Sciatic nerve (tissue), 2 donors: ENCODE results near the gene LGR4. TPM values are rescaled to one million over a fixed set of nuclear protein-coding genes. Genes with fewer than 3 reads are reported as not detected.

Experiments
- ATAC-seq: fragments of 200-7000 bp; cut with Tn5 transposase; one replicate; pipeline ENCODE4 v1.9.1; 2020; ENCODE audit warnings: mild to moderate bottlenecking, moderate library complexity
- DNase-seq: peaks from one replicate; pipeline ENCODE4 v3.0.0-alpha.2; 2020; ENCODE audit warnings: low spot score
- intact Hi-C: fragments of 100-400 bp; cut with DNase I; formaldehyde crosslinking; loops from one replicate; pipeline ENCODE4 v1.14.2; 2022
- total RNA-seq: library from RNA; stranded (reverse); fragmentation: NEBNext Ultra II Directional; extraction: Animal tissue kit (Norgen Biotek cat#: 25700); gene quantifications from one replicate; pipeline ENCODE4 v1.2.1, GENCODE V29; 2021
- donor health status: DM: no; HTN: no; CAD: no.
- donor health status: DM: no; HTN: no; CAD: no.

The LGR4 gene
- total RNA-seq, 1 donor from 2014 or later: 16.8 TPM

DNA sequence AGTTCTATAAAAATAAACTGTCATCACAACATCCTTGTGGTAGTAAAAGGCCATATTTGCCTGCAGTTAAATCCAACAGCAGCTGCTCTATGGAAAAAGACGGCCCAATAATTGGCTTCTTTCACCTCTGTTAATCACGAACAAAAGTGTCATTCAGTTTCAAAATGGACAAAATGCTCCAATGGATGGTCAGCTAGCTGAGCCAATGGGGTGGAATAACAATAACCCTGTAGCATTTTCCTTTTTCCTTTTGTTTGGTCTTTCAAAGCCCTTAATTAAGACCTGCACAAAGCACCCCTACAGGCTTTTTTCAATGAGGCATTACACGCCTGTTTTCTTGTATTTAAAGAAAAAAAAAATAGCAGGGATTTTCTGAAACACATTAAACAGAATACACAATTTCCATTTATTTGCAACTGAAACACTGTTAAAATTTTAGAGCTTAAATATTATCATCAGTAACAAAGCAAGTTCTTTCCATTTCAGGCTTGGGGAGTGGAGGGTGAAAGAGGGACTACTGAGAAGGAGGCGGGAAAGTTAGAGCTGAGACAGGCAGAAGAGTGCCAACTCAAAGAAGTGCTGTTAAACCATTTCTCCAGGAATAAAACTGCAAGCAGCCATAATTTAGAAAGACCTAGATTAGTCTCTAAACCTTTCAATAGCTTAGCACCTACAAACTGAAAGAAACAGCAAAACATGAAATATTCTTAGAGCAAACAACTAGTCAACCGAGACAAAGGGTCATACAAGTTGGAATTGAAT, 28.7 kb downstream of the LGR4 start:
- ATAC-seq: no peak
- intact Hi-C loops: no loop called here
- no peak for DNase-seq

DNA sequence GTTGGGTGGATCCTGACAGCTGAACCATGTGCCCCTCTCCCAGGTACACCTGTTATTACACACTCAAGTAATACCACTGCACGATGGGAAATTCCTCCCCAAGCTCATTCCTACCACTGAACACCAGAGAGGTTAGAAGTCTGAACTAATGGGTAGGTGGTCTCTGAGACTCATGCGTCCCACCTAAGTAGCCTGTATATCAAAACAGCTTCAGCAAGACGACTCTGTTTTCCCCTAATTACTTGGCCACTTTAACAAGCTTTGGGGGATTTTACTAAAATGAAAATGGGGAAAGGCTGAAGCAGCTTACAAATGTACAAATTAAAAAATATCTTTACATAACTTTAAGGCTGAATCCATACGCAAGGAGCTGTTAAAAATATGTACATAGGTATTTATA, 29.4 kb downstream of the LGR4 start:
- ATAC-seq (no peak), DNase-seq (no peak)
- intact Hi-C loops: no loop called here

DNA sequence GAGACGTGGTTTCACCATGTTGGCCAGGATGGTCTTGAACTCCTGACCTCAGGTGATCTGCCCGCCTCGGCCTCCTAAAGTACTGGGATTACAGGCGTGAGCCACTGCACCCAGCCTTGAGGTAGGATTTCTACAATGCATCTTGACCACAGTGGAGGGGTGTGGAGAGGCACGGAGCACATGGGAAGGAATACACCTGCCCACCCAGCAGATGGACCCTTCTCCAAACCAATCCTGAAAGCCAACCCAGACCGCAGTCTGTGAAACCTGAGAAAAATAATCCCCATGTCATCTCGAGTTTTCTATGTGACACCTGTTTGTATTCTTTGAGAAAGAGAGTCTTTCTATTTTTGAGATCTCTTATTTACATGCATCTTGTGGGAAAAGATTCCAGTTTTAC, 32.5 kb downstream of the LGR4 start:
- ATAC-seq (no peak), DNase-seq (no peak)
- intact Hi-C loops: no loop called here

DNA sequence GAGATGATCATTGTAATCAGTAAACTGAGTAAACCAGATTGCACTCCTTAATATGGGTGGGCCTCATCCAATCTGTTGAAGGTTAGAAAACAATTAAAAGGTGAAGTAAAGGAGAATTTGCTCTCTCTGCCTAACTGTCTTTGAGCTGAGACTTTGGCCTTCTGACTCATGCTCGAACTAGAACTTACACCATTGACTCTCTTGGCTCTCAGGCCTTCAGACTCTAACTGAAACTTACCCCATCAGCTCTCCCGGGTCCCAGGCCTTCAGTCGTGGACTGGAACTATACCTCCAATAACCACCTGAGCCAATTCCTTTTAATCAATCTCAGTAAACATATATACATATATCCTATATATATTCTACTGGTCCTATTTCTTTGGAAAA, 34.0 kb downstream of the LGR4 start:
- intact Hi-C loops: no loop called here

DNA sequence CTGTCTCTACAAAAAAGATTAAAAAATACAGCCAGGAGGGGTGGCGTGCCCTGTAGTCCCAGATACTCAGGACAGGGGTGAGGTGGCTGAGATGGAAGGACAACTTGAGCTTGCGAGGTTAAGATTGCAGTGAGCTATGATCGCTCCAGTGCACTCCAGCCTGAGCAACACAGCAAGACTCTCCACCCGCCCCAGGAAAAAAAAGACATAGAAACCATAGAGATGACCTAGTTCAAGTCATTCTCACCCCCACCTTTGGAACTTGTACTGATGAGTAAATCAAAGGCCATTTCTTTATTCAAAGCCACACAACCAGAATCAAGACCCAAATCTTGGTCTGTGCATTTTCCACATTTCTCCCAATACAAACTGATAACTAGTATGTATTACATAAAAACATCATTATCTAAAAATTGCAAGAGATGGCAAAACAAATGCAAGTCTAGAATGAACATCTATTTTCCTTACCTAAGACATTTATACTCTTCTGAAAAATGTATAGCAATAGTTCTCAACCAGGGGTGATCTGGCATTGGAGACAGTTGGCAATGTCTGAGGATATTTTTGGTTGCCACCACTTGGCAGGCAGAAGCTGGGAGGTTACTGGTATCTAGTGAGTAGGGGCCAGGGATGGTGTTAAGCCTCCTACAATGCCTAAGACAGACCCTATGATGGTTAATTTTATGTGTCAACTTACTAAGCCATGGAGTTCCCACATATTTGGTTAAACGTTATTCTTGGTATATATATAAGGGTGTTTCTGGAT, 34.6 kb downstream of the LGR4 start:
- no peak for DNase-seq
- intact Hi-C loops: no loop called here
- no peak for ATAC-seq

More for the DNA sequence above, 34.0 kb downstream of the LGR4 start:
- no peak for DNase-seq
- ATAC-seq: no peak

DNA sequence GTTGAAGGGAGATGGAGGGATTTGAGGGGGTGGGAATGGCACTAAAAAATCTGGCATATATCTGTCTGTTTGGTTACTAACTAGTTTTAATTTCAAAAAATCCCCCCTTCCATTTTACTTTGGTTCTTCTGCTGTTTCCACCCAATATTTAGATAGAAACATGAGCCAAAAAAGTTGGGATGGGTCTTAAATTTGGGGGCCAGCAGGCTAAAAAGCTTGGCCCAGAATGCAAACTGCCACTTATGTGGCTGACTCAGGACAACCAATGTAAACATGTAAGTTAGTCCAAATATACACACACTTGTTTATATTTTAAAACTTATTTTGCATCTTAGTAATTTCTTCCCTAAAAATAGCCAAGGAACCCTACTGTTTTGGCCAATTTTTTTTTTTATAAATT, 35.7 kb downstream of the LGR4 start:
- no peak for ATAC-seq
- intact Hi-C loops: no loop called here
- DNase-seq: no peak

DNA sequence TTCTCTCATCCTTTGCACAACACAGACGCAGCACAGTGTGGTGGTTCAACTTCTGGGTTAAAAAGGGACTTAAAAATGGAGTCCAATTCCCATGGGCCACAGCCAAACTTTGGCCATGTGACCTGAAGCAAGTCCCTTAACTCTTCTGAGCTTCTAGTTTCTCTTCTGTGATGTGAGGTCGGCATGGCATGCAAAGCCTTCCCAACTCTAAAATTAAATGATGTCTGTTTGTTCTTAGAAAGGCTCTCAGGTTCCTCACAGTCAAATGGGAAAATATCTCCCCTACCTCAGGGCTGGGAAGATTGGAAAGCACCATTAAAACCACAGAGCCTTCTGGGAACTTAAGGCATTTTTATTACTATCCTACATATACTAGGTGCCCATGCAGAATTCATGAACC, 38.8 kb downstream of the LGR4 start:
- DNase-seq: no peak
- ATAC-seq: no peak
- intact Hi-C loops: no loop called here

DNA sequence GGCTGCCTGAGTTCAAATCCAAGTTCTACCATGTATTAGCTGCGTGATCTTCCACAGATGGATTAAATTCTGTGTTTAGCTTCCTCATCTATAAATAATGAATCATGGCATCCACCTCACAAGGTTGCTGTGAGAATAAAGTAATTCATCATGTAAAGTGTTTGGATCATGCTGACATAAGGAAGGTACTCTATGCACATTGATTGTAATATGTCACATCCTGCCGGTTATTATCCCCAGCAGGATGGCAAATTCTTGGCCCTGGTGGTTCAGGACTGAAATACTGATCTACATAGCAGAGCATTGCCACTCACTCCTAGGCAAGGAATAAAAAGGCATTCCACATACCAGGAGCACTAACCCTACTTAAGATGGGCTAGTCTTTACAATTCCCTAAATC, 40.8 kb downstream of the LGR4 start:
- intact Hi-C loops: no loop called here
- DNase-seq (no peak), ATAC-seq (no peak)

DNA sequence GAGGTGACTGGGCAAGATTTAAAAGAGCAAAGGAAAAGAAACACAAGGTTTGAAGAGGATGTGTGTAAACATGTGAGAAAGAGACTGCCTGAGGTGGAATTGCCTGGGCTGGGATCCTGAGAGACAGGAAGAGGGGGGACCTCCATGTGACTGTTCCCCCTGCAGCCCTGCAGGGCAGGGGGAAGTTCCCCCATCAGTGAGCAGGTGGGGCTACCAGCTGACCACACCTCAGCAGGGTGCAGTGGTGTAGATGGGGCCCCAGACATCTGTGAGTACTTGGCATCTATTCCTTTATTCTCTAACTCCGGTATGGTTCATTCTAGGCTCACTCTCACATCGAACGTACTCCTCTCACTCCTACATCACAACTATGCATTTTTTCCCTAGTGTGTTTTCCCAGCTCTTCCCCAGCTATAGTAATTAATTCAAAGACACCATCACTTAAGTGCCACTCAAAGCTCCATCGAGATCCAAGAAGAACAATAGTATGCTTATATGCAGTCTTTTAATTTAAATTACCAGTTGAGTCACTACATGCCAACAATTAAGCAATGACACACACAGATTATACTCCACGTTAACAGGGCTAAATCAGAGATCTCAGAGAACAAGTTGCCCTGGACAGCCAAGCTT, 42.7 kb downstream of the LGR4 start:
- intact Hi-C loops: no loop called here
- peak; percentile 17 for ATAC-seq

DNA sequence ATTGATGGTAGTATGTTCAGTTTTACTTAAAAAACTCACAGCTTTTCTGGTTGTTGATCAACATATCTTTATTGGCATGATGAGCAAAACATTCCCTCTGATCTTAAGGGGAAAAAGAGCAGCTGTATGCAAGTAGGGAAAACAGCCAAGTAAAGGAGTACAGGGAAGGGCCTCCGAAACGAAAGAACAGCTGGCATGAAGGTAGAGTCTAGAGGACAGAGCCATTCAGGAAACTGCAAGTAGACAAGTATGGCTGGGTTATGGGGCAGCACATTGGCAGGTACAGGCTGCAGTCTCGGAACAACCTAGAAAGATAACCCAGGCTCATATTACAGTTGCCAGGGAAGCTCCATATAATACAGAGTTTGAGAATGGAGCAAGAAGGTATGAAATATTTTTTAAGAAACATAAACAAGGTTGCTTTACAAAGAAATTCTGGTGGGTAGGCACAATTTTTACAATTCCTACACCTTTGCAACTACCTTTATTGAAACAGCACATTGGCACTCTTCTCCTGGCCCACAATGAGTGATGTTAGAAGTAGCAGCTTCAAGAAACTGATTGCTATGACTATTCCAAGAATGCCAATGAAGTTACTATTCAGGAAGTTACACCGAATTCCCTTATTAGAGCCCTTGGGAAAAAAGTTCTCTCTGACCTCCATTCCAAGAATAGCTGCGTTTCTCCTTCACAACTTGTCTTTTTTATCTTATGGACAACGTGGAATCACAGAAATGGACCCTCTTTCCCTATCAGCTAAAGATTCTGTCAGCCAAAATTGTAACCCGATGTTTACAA, 45.2 kb downstream of the LGR4 start:
- DNase-seq (no peak), ATAC-seq (peak; percentile 37)
- intact Hi-C loops: no loop called here

More for the DNA sequence above, 42.7 kb downstream of the LGR4 start:
- DNase-seq: no peak

DNA sequence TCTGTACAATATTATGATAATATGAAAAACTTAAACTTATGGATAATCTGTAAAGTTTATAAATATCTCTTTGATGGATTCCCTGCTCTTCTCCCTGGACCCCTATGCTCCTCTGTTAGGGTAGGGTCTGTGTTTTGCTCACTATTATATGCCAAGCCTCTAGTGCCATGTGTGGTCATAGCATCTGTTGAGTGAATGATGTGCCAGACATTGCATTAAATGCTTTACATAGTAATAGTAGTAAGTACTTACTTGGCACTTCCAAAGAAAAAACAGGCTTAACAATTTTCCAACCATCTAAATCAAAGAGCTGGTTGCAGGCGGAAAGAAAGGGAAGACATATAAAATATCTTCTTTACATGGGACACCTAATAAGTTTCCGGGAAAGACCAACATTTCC, 46.8 kb downstream of the LGR4 start:
- ATAC-seq: no peak
- no peak for DNase-seq
- intact Hi-C loops: no loop called here

DNA sequence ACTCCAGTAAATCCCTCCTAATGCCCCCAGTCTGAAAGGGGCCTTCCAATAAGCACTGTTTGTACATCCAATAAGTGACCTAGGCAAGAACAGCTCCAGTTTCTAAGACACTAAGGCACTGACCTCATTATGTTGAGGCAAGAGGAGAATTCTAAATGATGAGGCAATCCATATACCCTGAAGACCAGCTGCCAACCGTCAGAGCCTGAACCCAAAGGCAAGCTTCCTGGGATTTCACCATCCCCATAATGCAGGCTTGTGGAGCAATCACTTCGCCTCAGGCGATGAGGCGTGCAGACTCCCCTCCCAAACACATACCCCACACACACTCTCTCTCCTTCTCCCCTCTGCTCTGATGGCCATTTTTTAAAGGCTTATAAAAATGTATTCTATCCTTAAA, 49.5 kb downstream of the LGR4 start:
- peak; percentile 82 for ATAC-seq

DNA sequence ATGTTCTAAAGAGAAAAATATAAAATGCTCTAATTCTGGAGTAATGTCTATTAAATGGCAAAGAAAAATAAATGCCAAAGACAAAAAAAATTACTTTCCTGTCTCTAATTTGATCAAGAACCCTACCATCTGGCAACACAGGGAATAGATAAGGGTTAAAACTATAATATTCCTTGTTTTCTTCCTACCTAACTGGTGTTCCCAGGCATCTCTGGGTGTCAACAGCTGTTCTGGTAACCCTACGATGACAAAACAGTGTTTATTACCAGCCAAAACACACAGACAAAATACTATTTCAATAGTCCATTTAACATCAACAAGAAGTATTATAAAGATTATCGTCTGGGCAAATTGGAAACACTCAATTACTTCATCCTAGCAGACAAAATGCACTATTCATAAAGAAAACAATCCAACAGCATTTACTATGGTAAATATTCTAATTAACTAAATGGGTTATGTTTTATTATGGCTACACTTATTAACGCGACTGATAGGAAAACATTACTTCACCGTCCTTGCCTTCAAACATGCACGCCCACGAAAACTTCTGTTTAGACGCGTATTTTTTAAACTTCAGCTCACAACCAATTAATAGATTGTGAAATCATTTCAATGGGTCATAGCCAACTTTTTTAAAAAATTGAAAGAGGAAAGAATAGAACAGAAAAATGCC, 50.6 kb downstream of the LGR4 start:
- no peak for DNase-seq
- ATAC-seq: peak; percentile 30
- intact Hi-C loops: no loop called here

More for the DNA sequence above, 49.5 kb downstream of the LGR4 start:
- no peak for DNase-seq
- intact Hi-C loops: no loop called here

DNA sequence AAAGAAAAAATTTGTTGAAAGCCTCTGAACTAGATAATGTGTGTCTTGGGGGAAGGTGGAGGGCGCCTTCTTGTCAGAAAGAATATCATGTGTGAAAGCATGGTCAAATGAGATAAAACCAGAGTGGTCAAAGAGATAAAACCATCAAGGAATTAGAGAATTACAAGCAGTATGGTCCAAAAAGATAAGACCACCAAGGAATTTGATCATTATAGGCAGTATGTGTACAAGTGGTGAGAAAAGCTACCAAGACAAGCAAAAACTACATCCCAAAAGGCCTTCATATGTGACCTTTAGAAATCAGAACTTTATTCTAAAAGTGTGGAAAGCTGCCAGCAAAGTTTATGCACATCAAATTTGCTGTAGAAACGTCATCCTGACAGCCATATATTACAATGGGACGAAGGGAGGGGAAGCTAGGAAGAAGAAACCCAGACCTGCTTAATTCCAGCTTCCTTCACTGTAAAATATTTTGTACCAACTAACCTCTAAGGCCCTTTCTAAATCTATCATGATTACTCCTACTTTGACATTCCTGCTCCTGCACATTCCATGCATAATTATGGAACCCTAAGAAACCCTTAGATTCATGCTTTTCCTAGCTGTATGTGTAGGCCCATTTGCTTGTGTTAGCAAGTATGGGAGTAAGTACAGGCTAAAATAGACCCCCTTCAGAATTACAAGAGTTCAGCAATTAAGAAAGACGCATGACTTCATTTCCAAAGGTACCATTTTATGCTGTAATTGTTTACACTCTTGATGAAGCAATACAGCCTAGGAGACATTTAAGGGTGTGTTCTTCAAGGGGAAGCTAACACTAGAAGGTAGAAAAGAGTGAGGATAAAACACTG, 51.6 kb downstream of the LGR4 start:
- intact Hi-C loops: no loop called here
- DNase-seq (no peak), ATAC-seq (no peak)

DNA sequence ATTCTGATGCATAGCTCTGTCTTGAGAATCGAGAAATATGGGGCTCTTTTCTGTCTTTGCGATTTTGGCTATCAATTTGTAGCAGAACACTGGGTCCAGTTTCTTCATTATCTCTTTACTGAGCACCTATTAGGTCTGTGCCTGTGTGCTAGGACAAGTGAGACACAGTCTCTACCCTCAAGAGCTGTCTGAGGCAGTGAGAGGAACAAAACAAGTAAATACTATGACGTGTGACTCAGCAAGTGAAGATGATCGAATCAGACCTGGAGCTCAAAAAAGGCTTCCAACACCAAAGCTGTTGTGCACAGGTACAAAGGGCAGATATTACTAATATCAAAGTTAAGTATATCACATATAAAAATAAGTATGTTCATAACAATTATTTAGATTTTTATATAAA, 52.4 kb downstream of the LGR4 start:
- ATAC-seq: no peak
- DNase-seq: no peak
- intact Hi-C loops: no loop called here

DNA sequence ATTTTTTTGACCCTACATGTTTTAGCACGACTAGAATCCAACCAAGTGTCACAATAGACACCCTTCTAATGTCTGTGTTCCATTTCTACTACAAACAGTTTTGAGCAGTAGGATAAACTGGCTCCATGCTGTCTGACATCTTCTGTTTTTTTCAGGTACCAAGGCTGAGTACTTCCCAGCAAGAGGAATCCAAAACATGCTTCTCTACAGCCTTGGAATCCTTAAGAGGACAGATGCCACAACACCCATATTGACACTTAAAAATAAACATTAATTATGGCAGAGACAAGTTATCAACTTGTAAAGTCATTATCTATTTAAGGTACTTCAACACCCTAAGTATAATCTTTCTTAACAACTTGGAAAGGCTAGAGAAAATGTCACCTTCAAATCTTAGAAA, 54.2 kb downstream of the LGR4 start:
- intact Hi-C loops: no loop called here
- no peak for ATAC-seq
- DNase-seq: no peak

DNA sequence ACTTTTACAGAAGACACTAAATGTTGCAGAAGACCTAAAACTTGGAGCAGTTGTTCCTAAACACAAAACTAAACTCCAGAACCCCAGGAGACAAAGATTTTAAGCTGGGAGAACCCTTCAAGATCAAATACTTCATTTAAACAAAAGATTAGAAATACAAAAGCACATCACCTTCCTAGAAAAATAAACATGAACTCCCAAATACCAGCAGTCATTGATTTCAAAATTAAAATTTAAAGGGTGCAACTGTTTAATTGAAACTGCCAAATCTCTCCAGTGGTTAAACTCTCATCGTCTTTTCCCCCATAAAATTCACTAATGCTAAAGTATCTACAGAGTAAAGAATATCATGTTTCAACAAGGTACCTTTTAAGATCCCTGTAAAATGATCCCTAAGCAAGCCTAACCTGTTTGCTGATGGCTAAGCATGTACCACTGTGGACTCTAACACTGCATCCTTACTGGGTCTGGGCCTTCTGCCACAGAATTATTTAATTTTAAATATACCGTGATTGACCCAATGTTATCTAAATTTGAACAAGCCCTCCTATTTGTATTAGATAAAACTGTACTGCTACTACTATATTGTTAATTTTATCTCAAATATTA, 55.9 kb downstream of the LGR4 start:
- no peak for ATAC-seq
- intact Hi-C loops: no loop called here
- no peak for DNase-seq

DNA sequence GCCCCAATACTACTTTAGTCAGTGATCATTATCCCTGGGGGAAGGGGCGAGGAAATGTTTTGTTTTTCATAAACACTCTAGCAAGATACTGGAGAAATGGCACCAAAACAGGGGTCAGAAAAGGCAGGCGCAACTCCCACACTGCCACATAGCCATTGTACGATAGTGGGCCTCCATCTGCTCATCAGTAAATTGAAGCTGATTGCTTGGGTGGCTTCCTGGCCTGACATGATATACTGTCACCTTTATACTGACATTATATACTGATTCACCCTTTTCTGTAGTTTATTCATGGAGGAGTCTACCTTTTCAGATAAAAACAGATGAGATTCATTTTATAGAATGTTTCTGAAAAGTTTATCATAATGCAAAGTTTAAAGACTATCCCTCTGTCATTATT, 57.9 kb downstream of the LGR4 start:
- intact Hi-C loops: no loop called here
- DNase-seq (no peak), ATAC-seq (no peak)
